HL-60 (cell line): ENCODE results near the gene KIAA0930.

Source experiments
- CTCF ChIP-seq: IDR thresholded peaks from one replicate; pipeline ENCODE4 v1.5.1; 2011; ENCODE audit warnings: low read length, control low read depth, inconsistent platforms; ENCODE audit not compliant: insufficient read depth
- POLR2AphosphoS5 ChIP-seq: IDR thresholded peaks from 2 replicates; pipeline ENCODE4 v1.6.1; 2012; ENCODE audit warnings: low read depth

- TF ChIP-seq POLR2AphosphoS5 (no peak), CTCF (no peak)
These were observed 89.2 kb downstream of the KIAA0930 start for GRCh38 chr22:45151503-45151902.
